Measurements from ENCODE around the gene FAM131A. TPM values are rescaled to one million over a fixed set of nuclear protein-coding genes. Genes with fewer than 3 reads are reported as not detected.
A peak's percentile ranks its signal among the peaks of the same experiment; 100 is the strongest.

The FAM131A gene
- polyA plus RNA-seq, 1 donor (not counting 4 experiments of a cell fraction or from before 2014, with no cell fraction given): 10.8 TPM

GRCh38 chr3:184353546-184353941 lies 16.1 kb downstream of the FAM131A start:
- Histone ChIP-seq H3K9ac (ENCODE audit: control insufficient read depth, extremely low read depth, insufficient read depth, low read length) (no peak overlapping the region), H3K79me2 (ENCODE audit: control insufficient read depth, insufficient read depth, low read length) (no peaks in the 10 kb centered on the region), H3K4me1 (ENCODE audit: control insufficient read depth, extremely low read depth, insufficient read depth, low read length) (no peaks in the 10 kb centered on the region), H4K20me1 (ENCODE audit: control insufficient read depth, extremely low read depth, insufficient read depth, low read length) (no peaks in the 10 kb centered on the region), H3K27me3 (ENCODE audit: control insufficient read depth, extremely low read depth, insufficient read depth, low read length) (no peaks in the 10 kb centered on the region), H3K9me1 (ENCODE audit: control insufficient read depth, extremely low read depth, insufficient read depth, low read length) (no peaks in the 10 kb centered on the region), H3K9me3 (ENCODE audit: control insufficient read depth, low read depth, low read length) (no peaks in the 10 kb centered on the region), H3K4me2 (ENCODE audit: control insufficient read depth, extremely low read depth, insufficient read depth, low read depth, low read length) (no peak overlapping the region), H2AFZ (ENCODE audit: control insufficient read depth, low read length) (no peak overlapping the region), H3K27ac (ENCODE audit: control insufficient read depth, insufficient read depth, low read length) (no peak overlapping the region), H3K36me3 (ENCODE audit: control insufficient read depth in 2 of 2, extremely low read depth in 1 of 2, insufficient read depth in 2 of 2, low read length in 2 of 2) (peaks cover 4 to 16% of the 10 kb centered on the region in 2 experiments), H3K4me3 (ENCODE audit: control insufficient read depth in 2 of 3, extremely low read depth in 1 of 3, insufficient read depth in 2 of 3, low read depth in 1 of 3, low read length in 3 of 3) (no peak overlapping the region)
- dilution Hi-C loops (cut with MboI; ENCODE audit: extremely low pct_ligation_motif_present, low sequenced_read_pairs): no loop called here
- no peak for FAIRE-seq
- DNase-seq (ENCODE audit: low read depth, low spot score): no peak
- no peak for TF ChIP-seq EZH2 (IDR thresholded peaks at IDR 0.05; ENCODE audit: low read length)
- no peak for TF ChIP-seq CTCF (optimal IDR thresholded peaks at IDR 0.05 in 1 of 3, IDR thresholded peaks at IDR 0.05 in 1 of 3, conservative IDR thresholded peaks at IDR 0.05 in 1 of 3; ENCODE audit: extremely low read depth in 1 of 3, insufficient read depth in 2 of 3, low read length in 3 of 3)

GRCh38 chr3:184354121-184354728 lies 16.8 kb downstream of the FAM131A start:
- no peak overlapping the region for H2AFZ ChIP-seq (ENCODE audit: control insufficient read depth, low read length)
- H3K4me3 ChIP-seq (ENCODE audit: control insufficient read depth in 2 of 3, extremely low read depth in 1 of 3, insufficient read depth in 2 of 3, low read depth in 1 of 3, low read length in 3 of 3): no peak overlapping the region
- H4K20me1 ChIP-seq (ENCODE audit: control insufficient read depth, extremely low read depth, insufficient read depth, low read length): no peaks in the 10 kb centered on the region
- no peaks in the 10 kb centered on the region for H3K9me3 ChIP-seq (ENCODE audit: control insufficient read depth, low read depth, low read length)
- no peaks in the 10 kb centered on the region for H3K27me3 ChIP-seq (ENCODE audit: control insufficient read depth, extremely low read depth, insufficient read depth, low read length)
- no peak overlapping the region for H3K27ac ChIP-seq (ENCODE audit: control insufficient read depth, insufficient read depth, low read length)
- H3K9me1 ChIP-seq (ENCODE audit: control insufficient read depth, extremely low read depth, insufficient read depth, low read length): no peaks in the 10 kb centered on the region
- no peak overlapping the region for H3K4me2 ChIP-seq (ENCODE audit: control insufficient read depth, extremely low read depth, insufficient read depth, low read depth, low read length)
- H3K79me2 ChIP-seq (ENCODE audit: control insufficient read depth, insufficient read depth, low read length): no peaks in the 10 kb centered on the region
- FAIRE-seq: no peak
- no peak for DNase-seq (ENCODE audit: low read depth, low spot score)
- TF ChIP-seq EZH2 (IDR thresholded peaks at IDR 0.05; ENCODE audit: low read length) (no peak), CTCF (optimal IDR thresholded peaks at IDR 0.05 in 1 of 3, IDR thresholded peaks at IDR 0.05 in 1 of 3, conservative IDR thresholded peaks at IDR 0.05 in 1 of 3; ENCODE audit: extremely low read depth in 1 of 3, insufficient read depth in 2 of 3, low read length in 3 of 3) (peak in 2 of 3 experiments; percentile 60 to 88)
- peaks cover 4 to 16% of the 10 kb centered on the region in 2 experiments for H3K36me3 ChIP-seq (ENCODE audit: control insufficient read depth in 2 of 2, extremely low read depth in 1 of 2, insufficient read depth in 2 of 2, low read length in 2 of 2)
- no peak overlapping the region for H3K9ac ChIP-seq (ENCODE audit: control insufficient read depth, extremely low read depth, insufficient read depth, low read length)
- dilution Hi-C loops (cut with MboI; ENCODE audit: extremely low pct_ligation_motif_present, low sequenced_read_pairs): no loop called here
- no peaks in the 10 kb centered on the region for H3K4me1 ChIP-seq (ENCODE audit: control insufficient read depth, extremely low read depth, insufficient read depth, low read length)
